Tibial nerve (tissue), 4 donors: ENCODE results near the gene DFFA. TPM values are rescaled to one million over a fixed set of nuclear protein-coding genes. Genes with fewer than 3 reads are reported as not detected.
A peak's percentile ranks its signal among the peaks of the same experiment; 100 is the strongest.

Source experiments
- DNase-seq, 2 donors: peaks; one replicate each; pipeline ENCODE4 v3.0.0-alpha.2; 2019; ENCODE audit warnings: low spot score in 2 of 2
- H3K27ac ChIP-seq, 4 donors: fragments of 200-600 bp; sonication (generic) in 3 of 4; one replicate each; pipeline ENCODE4 v1.5.1; 2017 to 2019; ENCODE audit warnings: mild to moderate bottlenecking in 1 of 4
- H3K27me3 ChIP-seq, 2 donors: fragments of 200-600 bp; sonication (generic) in 1 of 2; one replicate each; pipeline versions ENCODE4 v1.5.1 to v1.6.0; 2017 to 2019
- H3K36me3 ChIP-seq, 3 donors: fragments of 200-600 bp; sonication (generic); one replicate each; pipeline ENCODE4 v1.5.1; 2018 to 2019
- H3K4me1 ChIP-seq, 4 donors: fragments of 200-600 bp; sonication (generic) in 3 of 4; one replicate each; pipeline ENCODE4 v1.5.1; 2017 to 2019
- H3K4me3 ChIP-seq, 4 donors: fragments of 200-600 bp; sonication (generic) in 3 of 4; one replicate each; pipeline ENCODE4 v1.5.1; 2017 to 2019; ENCODE audit warnings: mild to moderate bottlenecking in 1 of 4, moderate library complexity in 1 of 4
- H3K9me3 ChIP-seq, 4 donors: fragments of 200-600 bp; sonication (generic) in 3 of 4; one replicate each; pipeline ENCODE4 v1.5.1; 2017 to 2019
- EP300 ChIP-seq, 2 donors: sonication (generic); formaldehyde crosslinking; IDR thresholded peaks; one replicate each; pipeline ENCODE4 v1.6.1; 2017; ENCODE audit warnings: antibody characterized with exemption in 2 of 2, mild to moderate bottlenecking in 1 of 2
- POLR2A ChIP-seq, 2 donors: fragments of 450-650 bp; IDR thresholded peaks; one replicate each; pipeline ENCODE4 v1.6.1; 2017; ENCODE audit warnings: antibody characterized with exemption in 2 of 2, mild to moderate bottlenecking in 2 of 2, moderate library complexity in 2 of 2
- WGBS, 2 donors: methylation state at CpG; one replicate each; pipeline ENCODE4 v1.1.5; 2018; 5-methylcytosine and 5-hydroxymethylcytosine counted together
- total RNA-seq, 4 donors: library from RNA; depleted of rRNA; stranded (reverse); fragments of >200 nt; gene quantifications; one replicate each; pipeline ENCODE4 v1.1.0, GENCODE V29; 2016
- TF ChIP-seq, protein P1 (sequence below), 5 experiments: fragments of 200-600 bp in 3 of 5; fragments of 450-650 bp in 2 of 5; sonication (generic) in 3 of 5; IDR thresholded peaks; one replicate each; pipeline ENCODE4 v1.5.1; 2016 to 2019; ENCODE audit warnings: antibody characterized with exemption in 5 of 5, mild to moderate bottlenecking in 3 of 5, moderate library complexity in 2 of 5

Gene DFFA
- total RNA-seq, 4 donors from 2014 or later, result 14.9 to 19.5 (median 18.9) TPM

GRCh38 chr1:10498231-10498630 lies 25.9 kb upstream of the DFFA start:
- peaks cover 0 to 5% (median 0%) of the 10 kb centered on the region in 3 donors for H3K36me3 ChIP-seq
- TF ChIP-seq, protein P1, sequence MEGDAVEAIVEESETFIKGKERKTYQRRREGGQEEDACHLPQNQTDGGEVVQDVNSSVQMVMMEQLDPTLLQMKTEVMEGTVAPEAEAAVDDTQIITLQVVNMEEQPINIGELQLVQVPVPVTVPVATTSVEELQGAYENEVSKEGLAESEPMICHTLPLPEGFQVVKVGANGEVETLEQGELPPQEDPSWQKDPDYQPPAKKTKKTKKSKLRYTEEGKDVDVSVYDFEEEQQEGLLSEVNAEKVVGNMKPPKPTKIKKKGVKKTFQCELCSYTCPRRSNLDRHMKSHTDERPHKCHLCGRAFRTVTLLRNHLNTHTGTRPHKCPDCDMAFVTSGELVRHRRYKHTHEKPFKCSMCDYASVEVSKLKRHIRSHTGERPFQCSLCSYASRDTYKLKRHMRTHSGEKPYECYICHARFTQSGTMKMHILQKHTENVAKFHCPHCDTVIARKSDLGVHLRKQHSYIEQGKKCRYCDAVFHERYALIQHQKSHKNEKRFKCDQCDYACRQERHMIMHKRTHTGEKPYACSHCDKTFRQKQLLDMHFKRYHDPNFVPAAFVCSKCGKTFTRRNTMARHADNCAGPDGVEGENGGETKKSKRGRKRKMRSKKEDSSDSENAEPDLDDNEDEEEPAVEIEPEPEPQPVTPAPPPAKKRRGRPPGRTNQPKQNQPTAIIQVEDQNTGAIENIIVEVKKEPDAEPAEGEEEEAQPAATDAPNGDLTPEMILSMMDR (IDR thresholded peaks at IDR 0.05), result no peak
- no peak for TF ChIP-seq POLR2A (IDR thresholded peaks at IDR 0.05)
- no peak for TF ChIP-seq EP300 (IDR thresholded peaks at IDR 0.05)
- no peak overlapping the region for H3K27ac ChIP-seq
- peaks cover 0 to 13% (median 10%) of the 10 kb centered on the region in 4 donors for H3K4me1 ChIP-seq
- no peak for DNase-seq
- WGBS, 2 donors, result 85 to 87% methylated on average over 8 of the region's 8 CpGs
- H3K4me3 ChIP-seq, result no peak overlapping the region
- no peaks in the 10 kb centered on the region for H3K27me3 ChIP-seq
- H3K9me3 ChIP-seq, result no peaks in the 10 kb centered on the region

- TF ChIP-seq, protein P1 (IDR thresholded peaks at IDR 0.05), result no peak
- TF ChIP-seq EP300 (IDR thresholded peaks at IDR 0.05) (no peak), POLR2A (IDR thresholded peaks at IDR 0.05) (no peak)
- Histone ChIP-seq H3K9me3 (no peaks in the 10 kb centered on the region), H3K36me3 (peaks cover 0 to 5% (median 0%) of the 10 kb centered on the region in 3 donors), H3K27ac (no peak overlapping the region), H3K4me1 (peaks cover 0 to 13% (median 10%) of the 10 kb centered on the region in 4 donors), H3K27me3 (no peaks in the 10 kb centered on the region), H3K4me3 (no peak overlapping the region)
- WGBS, 2 donors, result 92% methylated on average over 7 of the region's 7 CpGs
- no peak for DNase-seq
Observed at GRCh38 chr1:10497109-10497508, 24.8 kb upstream of the DFFA start.

- H3K27ac ChIP-seq, result peak overlapping the region in 1 of 4 donors; percentile 66
- H3K36me3 ChIP-seq, result peaks cover 0 to 5% (median 0%) of the 10 kb centered on the region in 3 donors
- 86 to 92% methylated on average over 14 of the region's 14 CpGs for WGBS, 2 donors
- H3K27me3 ChIP-seq, result no peaks in the 10 kb centered on the region
- H3K4me3 ChIP-seq, result no peak overlapping the region
- H3K4me1 ChIP-seq, result peaks cover 0 to 13% (median 10%) of the 10 kb centered on the region in 4 donors
- no peak for DNase-seq
- H3K9me3 ChIP-seq, result no peaks in the 10 kb centered on the region
- TF ChIP-seq EP300 (IDR thresholded peaks at IDR 0.05), result no peak
- TF ChIP-seq, protein P1 (IDR thresholded peaks at IDR 0.05), result no peak
- no peak for TF ChIP-seq POLR2A (IDR thresholded peaks at IDR 0.05)
Observed at GRCh38 chr1:10495952-10496351, 23.6 kb upstream of the DFFA start.

- no peaks in the 10 kb centered on the region for H3K9me3 ChIP-seq
- H3K27me3 ChIP-seq, result no peaks in the 10 kb centered on the region
- peak overlapping the region in 3 of 4 donors; percentile 18 to 34 (median 23) for H3K4me3 ChIP-seq
- H3K36me3 ChIP-seq, result peaks cover 0 to 5% (median 0%) of the 10 kb centered on the region in 3 donors
- H3K27ac ChIP-seq, result peak overlapping the region in 3 of 4 donors; percentile 45 to 66 (median 48)
- TF ChIP-seq, protein P1 (IDR thresholded peaks at IDR 0.05), result no peak
- no peak for TF ChIP-seq EP300 (IDR thresholded peaks at IDR 0.05)
- 63 to 73% methylated on average over 10 of the region's 10 CpGs for WGBS, 2 donors
- H3K4me1 ChIP-seq, result peaks cover 0 to 13% (median 10%) of the 10 kb centered on the region in 4 donors
- no peak for DNase-seq
Observed at GRCh38 chr1:10495475-10495817, 23.1 kb upstream of the DFFA start.

- peak; percentile 37 to 74 for DNase-seq
- 4% methylated on average over 15 of the region's 15 CpGs for WGBS, 2 donors
- H3K4me1 ChIP-seq, result peaks cover 0 to 14% (median 10%) of the 10 kb centered on the region in 4 donors
- TF ChIP-seq, protein P1 (IDR thresholded peaks at IDR 0.05), result peak; percentile 91 to 94 (median 91)
- TF ChIP-seq POLR2A (IDR thresholded peaks at IDR 0.05), result no peak
- TF ChIP-seq EP300 (IDR thresholded peaks at IDR 0.05), result no peak
- peak overlapping the region in 3 of 4 donors; percentile 45 to 66 (median 48) for H3K27ac ChIP-seq
- H3K36me3 ChIP-seq, result peaks cover 0 to 5% (median 0%) of the 10 kb centered on the region in 3 donors
- no peaks in the 10 kb centered on the region for H3K27me3 ChIP-seq
- no peaks in the 10 kb centered on the region for H3K9me3 ChIP-seq
- peak overlapping the region; percentile 18 to 34 (median 23) for H3K4me3 ChIP-seq
Observed at GRCh38 chr1:10494754-10495474, 22.6 kb upstream of the DFFA start.
